B cell (primary cell): Measurements from ENCODE around the gene MCTP1. TPM values are rescaled to one million over a fixed set of nuclear protein-coding genes. Genes with fewer than 3 reads are reported as not detected.

Experiments used
- ATAC-seq: fragments of 200-7000 bp; cut with Tn5 transposase; one replicate; pipeline ENCODE4 v1.10.0; 2021; ENCODE audit warnings: low read depth, mild to moderate bottlenecking, moderate number of reproducible peaks, moderate library complexity
- CTCF ChIA-PET: fragments of 350-600 bp; sonication (Branson Sonifier 250); formaldehyde crosslinking; loops from one replicate; lab custom pipeline; 2021; ENCODE audit warnings: antibody characterized with exemption, inconsistent platforms; lab: Charles Lee
- POLR2A ChIA-PET: fragments of 350-600 bp; sonication (Branson Sonifier 250); formaldehyde crosslinking; loops from one replicate; lab custom pipeline; 2021; ENCODE audit warnings: antibody characterized with exemption; lab: Charles Lee
- DNase-seq: peaks from one replicate; pipeline ENCODE4 v3.0.0; 2013
- H2AFZ ChIP-seq: 2 replicates; pipeline ENCODE4 v1.6.1; 2012; ENCODE audit warnings: mild to moderate bottlenecking, low read depth, low read length; ENCODE audit not compliant: insufficient read depth, poor library complexity, severe bottlenecking
- H3K27ac ChIP-seq, 2 donors: 1 replicate in 1 of 2; 2 replicates in 1 of 2; pipeline ENCODE4 v1.5.1; 2012 to 2013; ENCODE audit warnings: low read length in 2 of 2, mild to moderate bottlenecking in 2 of 2, moderate library complexity in 1 of 2
- H3K27me3 ChIP-seq, 4 experiments: fragments of 200-600 bp in 1 of 4; sonication (generic) in 1 of 4; replicated peaks in 1 of 4; 1 replicate in 2 of 4; 2 replicates in 2 of 4; pipeline versions ENCODE4 v1.6.1 to v1.7.0; 2013 to 2016; ENCODE audit warnings: low read length in 3 of 4, mild to moderate bottlenecking in 2 of 4, mixed read lengths in 1 of 4, moderate library complexity in 1 of 4; ENCODE audit not compliant: insufficient read depth in 4 of 4, control insufficient read depth in 3 of 4; ENCODE audit errors: control extremely low read depth in 1 of 4
- H3K36me3 ChIP-seq, 2 experiments: replicated peaks in 1 of 2; 1 replicate in 1 of 2; 2 replicates in 1 of 2; pipeline versions ENCODE4 v1.6.1 to v1.7.1; 2013; ENCODE audit warnings: low read length in 1 of 2; ENCODE audit not compliant: insufficient read depth in 2 of 2, control insufficient read depth in 1 of 2; ENCODE audit errors: control extremely low read depth in 1 of 2, extremely low read depth in 1 of 2
- H3K4me1 ChIP-seq, 2 donors: fragments of 200-600 bp in 1 of 2; sonication (generic) in 1 of 2; 1 replicate in 1 of 2; 2 replicates in 1 of 2; pipeline versions ENCODE4 v1.5.1 to v1.6.1; 2013 to 2017; ENCODE audit warnings: low read length in 2 of 2; ENCODE audit not compliant: control insufficient read depth in 2 of 2, insufficient read depth in 2 of 2
- H3K4me2 ChIP-seq: replicated peaks from 2 replicates; pipeline ENCODE3; 2012; ENCODE audit warnings: mild to moderate bottlenecking, low read depth, low read length; ENCODE audit not compliant: poor library complexity, severe bottlenecking
- H3K4me3 ChIP-seq, 5 experiments: fragments of 200-600 bp in 1 of 5; sonication (generic) in 1 of 5; 1 replicate in 3 of 5; 2 replicates in 2 of 5; pipeline versions ENCODE4 v1.5.1 to v1.7.0; 2011 to 2016; ENCODE audit warnings: low read length in 4 of 5, mild to moderate bottlenecking in 4 of 5, low read depth in 2 of 5, control low read depth in 1 of 5, moderate library complexity in 1 of 5; ENCODE audit not compliant: insufficient read depth in 1 of 5; ENCODE audit errors: control extremely low read depth in 1 of 5, extremely low read depth in 1 of 5
- H3K79me2 ChIP-seq: fragments of 200-600 bp; sonication (generic); one replicate; pipeline ENCODE4 v1.6.0; 2016; ENCODE audit warnings: low read length; ENCODE audit not compliant: control insufficient read depth, insufficient read depth
- H3K9ac ChIP-seq: fragments of 200-600 bp; sonication (generic); 2 replicates; pipeline ENCODE4 v1.6.1; 2017; ENCODE audit warnings: mild to moderate bottlenecking, low read length, moderate library complexity
- H3K9me3 ChIP-seq, 3 donors: one replicate each; pipeline versions ENCODE4 v1.6.1 to v1.7.1; 2013; ENCODE audit warnings: low read length in 2 of 3; ENCODE audit not compliant: control insufficient read depth in 2 of 3, insufficient read depth in 1 of 3; ENCODE audit errors: control extremely low read depth in 1 of 3
- H4K20me1 ChIP-seq: 2 replicates; pipeline ENCODE4 v1.6.0; 2012; ENCODE audit warnings: mild to moderate bottlenecking, low read length; ENCODE audit not compliant: insufficient read depth, control insufficient read depth, poor library complexity, severe bottlenecking
- H3K27ac Mint-ChIP-seq: one replicate; pipeline ENCODE4 v1.8.0; 2021; ENCODE audit warnings: mixed read lengths
- H3K27me3 Mint-ChIP-seq: one replicate; pipeline ENCODE4 v1.8.0; 2021; ENCODE audit warnings: mixed read lengths
- H3K4me1 Mint-ChIP-seq: one replicate; pipeline ENCODE4 v1.8.0; 2021; ENCODE audit warnings: mixed read lengths
- H3K4me3 Mint-ChIP-seq: one replicate; pipeline ENCODE4 v1.8.0; 2021; ENCODE audit warnings: mixed read lengths
- H3K9me3 Mint-ChIP-seq: one replicate; pipeline ENCODE4 v1.8.0; 2022; ENCODE audit warnings: mixed read lengths; ENCODE audit not compliant: insufficient read depth
- CTCF ChIP-seq: fragments of 200-600 bp; IDR thresholded peaks from one replicate; pipeline ENCODE4 v1.8.0; 2022; ENCODE audit warnings: antibody characterized with exemption, mild to moderate bottlenecking
- EZH2 ChIP-seq: IDR thresholded peaks from 2 replicates; pipeline ENCODE4 v1.6.1; 2012; ENCODE audit warnings: borderline replicate concordance, low read depth, mild to moderate bottlenecking, moderate library complexity, low read length; ENCODE audit not compliant: insufficient read depth, poor library complexity, severe bottlenecking
- WGBS: methylation state at CpG from one replicate; pipeline ENCODE4 v1.1.5; 2013; ENCODE audit warnings: missing lambda C conversion rate; ENCODE audit not compliant: insufficient coverage; 5-methylcytosine and 5-hydroxymethylcytosine counted together
- intact Hi-C: fragments of 100-400 bp; cut with micrococcal nuclease; formaldehyde crosslinking; loops from one replicate; pipeline ENCODE4 v1.10.0; 2022
- polyA plus RNA-seq: library from polyadenylated mRNA; depleted of rRNA; stranded (reverse); fragments of >200 nt; gene quantifications from 2 replicates; pipeline ENCODE4 v1.2.3, GENCODE V29; 2012
- total RNA-seq, 2 donors: library from RNA; stranded (reverse); fragments of 120-200 nt in 1 of 2; gene quantifications; 1 replicate in 1 of 2; 2 replicates in 1 of 2; pipeline versions ENCODE4 v1.2.3 to v1.2.4, GENCODE V29; 2013 to 2022

Gene MCTP1
- total and polyA plus RNA-seq, 2 donors (not counting 1 experiment from before 2014, with no cell fraction given), result 0.42 to 2.5 TPM

GRCh38 chr5:94782383-94782782 lies 502.5 kb downstream of the MCTP1 start:
- Mint-ChIP-seq H3K27me3 (peaks cover 14% of the 10 kb centered on the region), H3K4me3 (no peak overlapping the region), H3K9me3 (no peaks in the 10 kb centered on the region), H3K27ac (no peak overlapping the region), H3K4me1 (no peaks in the 10 kb centered on the region)
- H3K4me2 ChIP-seq, result no peak overlapping the region
- no peaks in the 10 kb centered on the region for H3K27me3 ChIP-seq
- no peak overlapping the region for H3K4me3 ChIP-seq
- no peaks in the 10 kb centered on the region for H4K20me1 ChIP-seq
- H3K4me1 ChIP-seq, result no peaks in the 10 kb centered on the region
- H3K27ac ChIP-seq, result no peak overlapping the region
- DNase-seq (no peak), ATAC-seq (no peak)
- no CpG with 5 or more reads among the region's 3 CpGs for WGBS
- POLR2A ChIA-PET, result no interaction called here
- no peak overlapping the region for H3K9ac ChIP-seq
- H2AFZ ChIP-seq, result no peak overlapping the region
- no peak for TF ChIP-seq EZH2
- no peak for TF ChIP-seq CTCF
- H3K79me2 ChIP-seq, result no peaks in the 10 kb centered on the region
- intact Hi-C loops, result no loop called here
- H3K9me3 ChIP-seq, result no peaks in the 10 kb centered on the region
- H3K36me3 ChIP-seq, result no peaks in the 10 kb centered on the region
- CTCF ChIA-PET, result no interaction called here

- Histone ChIP-seq H2AFZ (no peak overlapping the region), H3K4me3 (no peak overlapping the region), H3K4me2 (no peak overlapping the region), H3K36me3 (no peaks in the 10 kb centered on the region), H3K27me3 (no peaks in the 10 kb centered on the region), H3K27ac (no peak overlapping the region), H3K79me2 (no peaks in the 10 kb centered on the region), H3K4me1 (no peaks in the 10 kb centered on the region), H3K9ac (no peak overlapping the region), H4K20me1 (no peaks in the 10 kb centered on the region), H3K9me3 (no peaks in the 10 kb centered on the region)
- CTCF ChIA-PET, result no interaction called here
- Mint-ChIP-seq H3K9me3 (no peaks in the 10 kb centered on the region), H3K4me3 (no peak overlapping the region), H3K27me3 (peaks cover 16% of the 10 kb centered on the region), H3K27ac (no peak overlapping the region), H3K4me1 (no peaks in the 10 kb centered on the region)
- no CpG with 5 or more reads among the region's 1 CpG for WGBS
- ATAC-seq (no peak), DNase-seq (no peak)
- POLR2A ChIA-PET, result no interaction called here
- intact Hi-C loops, result no loop called here
- TF ChIP-seq EZH2 (no peak), CTCF (no peak)
These were observed 505.2 kb downstream of the MCTP1 start for GRCh38 chr5:94779684-94780083.
